NCI-H187 treated with DMSO at 0.1 percent for 48 hours (cell line): ENCODE results near the gene SLC10A3.

ENCODE experiments used
- DNase-seq: peaks from one replicate; lab custom pipeline; 2025; lab: John Stamatoyannopoulos, UW

The SLC10A3 gene

GRCh38 chrX:154463611-154464220, 26.7 kb downstream of the SLC10A3 start:
- no peak for DNase-seq

- DNase-seq = no peak
Observed at GRCh38 chrX:154462396-154462795, 28.0 kb downstream of the SLC10A3 start.

GRCh38 chrX:154460326-154460725, 30.1 kb downstream of the SLC10A3 start:
- no peak for DNase-seq

GRCh38 chrX:154459832-154460231, 30.6 kb downstream of the SLC10A3 start:
- no peak for DNase-seq

GRCh38 chrX:154458954-154459778, 31.3 kb downstream of the SLC10A3 start:
- DNase-seq = no peak

GRCh38 chrX:154458116-154458953, 32.1 kb downstream of the SLC10A3 start, which contains the start of gene PLXNA3:
Gene PLXNA3 (plus strand): TSS chrX:154458281. CDS start chrX:154460184, 1,903 bp downstream.
- no peak for DNase-seq

GRCh38 chrX:154457491-154458115, 32.8 kb downstream of the SLC10A3 start:
- DNase-seq = no peak

GRCh38 chrX:154452823-154453222, 37.6 kb downstream of the SLC10A3 start:
- DNase-seq = no peak

- DNase-seq = no peak
Observed at GRCh38 chrX:154450312-154450711, 40.1 kb downstream of the SLC10A3 start.

GRCh38 chrX:154449618-154450017, 40.8 kb downstream of the SLC10A3 start:
- no peak for DNase-seq

- no peak for DNase-seq
Observed at GRCh38 chrX:154448484-154448883, 41.9 kb downstream of the SLC10A3 start.

GRCh38 chrX:154446430-154446829, 44.0 kb downstream of the SLC10A3 start:
- DNase-seq = no peak

- DNase-seq = no peak
Observed at GRCh38 chrX:154445776-154446175, 44.7 kb downstream of the SLC10A3 start.

GRCh38 chrX:154444755-154445246, 45.6 kb downstream of the SLC10A3 start:
- no peak for DNase-seq

GRCh38 chrX:154443992-154444754, 46.3 kb downstream of the SLC10A3 start, which contains the start of gene FAM50A:
Gene FAM50A (plus strand): TSS chrX:154444141. CDS start chrX:154444236, 95 bp downstream.
- no peak for DNase-seq

GRCh38 chrX:154443479-154443910, 46.9 kb downstream of the SLC10A3 start:
- DNase-seq = no peak

GRCh38 chrX:154441984-154442707, 48.3 kb downstream of the SLC10A3 start:
- DNase-seq = no peak

GRCh38 chrX:154441564-154441963, 48.9 kb downstream of the SLC10A3 start:
- no peak for DNase-seq

- DNase-seq = no peak
Observed at GRCh38 chrX:154440623-154441357, 49.6 kb downstream of the SLC10A3 start.
